NT2/D1 (cell line): ENCODE measurements around the gene MANSC1.
"Not testable (repeated sequence)": the region's sequence is repeated elsewhere in the genome, so short reads cannot be mapped to it uniquely, and the experiment has no call there.

ENCODE experiments used
- SUZ12 ChIP-seq: IDR thresholded peaks from 2 replicates; pipeline ENCODE4 v1.6.1; 2011; ENCODE audit not compliant: insufficient read length, insufficient read depth; ENCODE audit errors: extremely low read depth
- YY1 ChIP-seq: IDR thresholded peaks from 2 replicates; pipeline ENCODE4 v1.6.1; 2011; ENCODE audit not compliant: insufficient read length, insufficient read depth
- ZNF274 ChIP-seq: IDR thresholded peaks from 2 replicates; pipeline ENCODE4 v1.6.1; 2011; ENCODE audit warnings: mild to moderate bottlenecking, low read depth, low read length

DNA sequence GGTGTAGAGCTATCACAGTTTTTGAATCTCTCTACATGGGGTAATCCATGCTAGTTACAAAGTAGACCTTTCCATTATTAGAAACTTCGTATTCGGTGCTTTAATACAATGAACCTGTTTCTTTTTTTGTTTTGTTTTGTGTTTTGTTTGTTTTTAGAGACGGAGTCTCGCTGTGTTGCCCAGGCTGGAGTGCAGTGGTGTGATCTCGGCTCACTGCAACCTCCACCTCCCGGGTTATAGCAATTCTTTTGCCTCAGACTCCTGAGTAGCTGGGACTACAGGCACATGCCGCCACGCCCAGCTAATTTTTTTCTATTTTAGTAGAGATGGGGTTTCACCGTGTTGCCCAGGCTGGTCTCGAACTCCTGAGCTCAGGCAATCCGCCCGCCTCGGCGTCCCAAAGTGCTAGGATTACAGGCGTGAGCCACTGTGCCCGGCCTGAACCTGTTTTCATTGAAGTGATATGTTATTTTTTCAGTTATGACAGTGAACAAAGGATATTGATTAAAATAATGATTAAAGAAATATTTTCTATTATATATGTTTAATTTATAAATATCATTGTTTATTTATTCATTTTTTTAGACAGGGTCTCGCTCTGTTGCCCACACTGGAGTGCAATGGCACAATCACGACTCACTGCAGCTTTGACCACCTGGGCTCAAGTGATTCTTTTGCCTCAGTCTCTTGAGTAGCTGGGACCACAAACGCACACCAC is 1.6 kb upstream of the MANSC1 start:
- not testable (repeated sequence) for TF ChIP-seq YY1, SUZ12, ZNF274
